PC-3 (cell line): ENCODE measurements around the gene KIF21A.

Experiments used
- CTCF ChIP-seq: fragments of 300-600 bp; sonication (generic); conservative IDR thresholded peaks from 2 replicates; pipeline ENCODE4 v1.5.1; 2017; ENCODE audit warnings: antibody characterized with exemption, low read depth, mild to moderate bottlenecking, low read length
- EZH2phosphoT487 ChIP-seq: fragments of 300-600 bp; sonication (generic); IDR thresholded peaks from 2 replicates; pipeline ENCODE4 v1.6.1; 2018; ENCODE audit warnings: mild to moderate bottlenecking, antibody characterized with exemption, low read length, borderline replicate concordance

DNA sequence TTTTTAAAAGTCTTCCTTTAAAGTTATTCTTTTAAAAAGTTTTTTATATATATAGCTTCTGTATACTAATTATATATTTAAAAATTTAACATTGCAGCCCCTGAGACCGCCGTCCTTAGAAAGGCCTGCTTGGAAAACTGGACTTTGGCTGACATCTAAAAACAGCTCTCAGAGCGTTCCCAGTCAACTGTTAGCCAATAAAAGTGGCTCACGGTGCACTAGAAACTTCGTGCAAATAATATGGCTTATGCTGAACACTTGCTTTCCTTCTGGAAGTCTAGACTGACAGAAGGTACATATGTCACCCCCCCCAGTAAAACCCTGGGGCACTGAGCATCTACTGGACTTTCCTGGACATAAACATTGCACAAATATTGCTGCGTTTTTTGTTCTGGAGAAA, 115.0 kb downstream of the KIF21A start:
- TF ChIP-seq CTCF, result no peak
- no peak for TF ChIP-seq EZH2phosphoT487
